GM19099 (cell line): ENCODE data around the gene NFIC.

ENCODE experiments used
- POLR2A ChIP-seq: IDR thresholded peaks from 3 replicates; pipeline ENCODE4 v1.6.1; 2011; ENCODE audit warnings: low read depth; ENCODE audit not compliant: insufficient read length; ENCODE audit errors: extremely low read depth

The NFIC gene

DNA sequence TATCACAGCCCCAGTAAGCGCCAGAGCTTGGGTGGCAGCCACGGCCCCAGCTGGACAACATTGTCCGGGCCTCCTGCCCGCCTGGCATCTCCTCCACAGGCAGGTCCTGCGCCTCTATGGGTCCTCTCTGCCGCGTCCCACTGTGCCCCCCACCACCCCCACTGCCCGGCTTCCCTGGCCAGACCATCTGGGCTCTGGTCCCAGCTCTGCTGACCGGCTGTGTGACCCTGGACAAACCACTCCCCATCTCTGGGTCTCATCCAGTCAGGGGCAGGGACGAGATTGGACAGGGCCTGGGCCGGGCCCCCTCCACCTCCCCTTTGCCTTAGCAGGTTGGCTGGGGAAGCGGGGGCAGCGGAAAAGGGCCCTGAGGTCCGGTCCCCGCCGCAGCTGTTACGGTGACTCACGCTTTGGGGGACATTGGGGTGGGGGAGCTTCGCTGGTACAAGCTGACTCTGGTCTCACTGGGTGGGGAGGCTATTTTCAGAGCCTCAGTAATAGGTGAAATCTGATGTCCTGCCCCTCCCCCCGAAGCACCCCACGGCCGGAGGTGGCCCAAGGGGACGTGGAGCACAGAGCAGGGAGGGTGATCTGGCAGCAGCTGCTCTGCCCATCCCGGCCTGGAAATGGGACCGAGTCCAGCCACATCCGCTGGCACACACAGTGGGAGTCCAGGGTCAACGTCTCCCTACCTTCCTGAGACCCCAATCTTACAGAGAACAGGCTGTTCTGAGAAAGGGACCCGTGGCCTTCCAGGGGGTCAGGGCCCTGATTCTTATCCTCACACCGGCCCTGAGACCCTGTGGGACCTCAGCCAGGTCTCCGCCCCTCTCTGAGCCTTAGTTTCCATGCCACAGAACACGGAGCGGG is 9.1 kb downstream of the NFIC start:
- no peak for TF ChIP-seq POLR2A

DNA sequence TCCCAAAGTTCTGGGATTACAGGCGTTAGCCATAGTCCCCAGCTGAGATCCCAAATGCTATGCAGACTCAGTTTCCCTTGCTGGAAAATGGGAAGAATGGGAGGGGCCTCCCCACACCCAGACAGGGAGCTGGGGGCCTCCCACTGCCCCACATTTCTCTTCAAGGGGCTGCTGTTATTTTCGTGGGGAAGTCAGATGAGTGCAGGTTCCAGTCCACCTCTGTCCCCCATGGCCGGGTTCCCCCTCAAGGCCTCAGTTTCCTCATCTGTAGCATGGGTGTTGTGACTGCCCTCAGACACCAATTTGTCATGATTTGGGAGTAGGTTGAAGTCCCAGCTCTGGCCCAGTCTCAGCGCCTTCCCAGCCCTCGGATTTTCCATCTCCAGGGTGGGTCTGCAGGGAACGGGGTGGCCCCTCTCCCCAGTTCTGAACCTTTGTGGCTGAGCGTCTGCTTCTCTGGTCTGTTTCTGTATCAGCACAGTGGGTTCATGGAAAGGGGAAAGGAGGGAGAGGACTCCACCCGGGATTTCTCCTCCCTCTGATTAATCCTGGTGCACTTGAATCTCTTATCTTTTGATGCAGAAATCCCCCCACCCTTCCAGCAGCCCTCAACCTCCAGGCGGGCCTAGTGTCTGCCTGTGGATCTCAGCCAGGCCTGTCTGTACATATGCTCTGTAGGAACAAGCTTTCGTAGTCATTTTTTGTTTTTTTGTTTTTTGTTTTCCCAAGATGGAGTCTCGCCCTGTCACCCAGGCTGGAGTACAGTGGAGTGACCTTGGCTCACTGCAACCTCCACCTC is 12.2 kb downstream of the NFIC start:
- no peak for TF ChIP-seq POLR2A

- no peak for TF ChIP-seq POLR2A
Observed at GRCh38 chr19:3380829-3381228, 14.4 kb downstream of the NFIC start.

DNA sequence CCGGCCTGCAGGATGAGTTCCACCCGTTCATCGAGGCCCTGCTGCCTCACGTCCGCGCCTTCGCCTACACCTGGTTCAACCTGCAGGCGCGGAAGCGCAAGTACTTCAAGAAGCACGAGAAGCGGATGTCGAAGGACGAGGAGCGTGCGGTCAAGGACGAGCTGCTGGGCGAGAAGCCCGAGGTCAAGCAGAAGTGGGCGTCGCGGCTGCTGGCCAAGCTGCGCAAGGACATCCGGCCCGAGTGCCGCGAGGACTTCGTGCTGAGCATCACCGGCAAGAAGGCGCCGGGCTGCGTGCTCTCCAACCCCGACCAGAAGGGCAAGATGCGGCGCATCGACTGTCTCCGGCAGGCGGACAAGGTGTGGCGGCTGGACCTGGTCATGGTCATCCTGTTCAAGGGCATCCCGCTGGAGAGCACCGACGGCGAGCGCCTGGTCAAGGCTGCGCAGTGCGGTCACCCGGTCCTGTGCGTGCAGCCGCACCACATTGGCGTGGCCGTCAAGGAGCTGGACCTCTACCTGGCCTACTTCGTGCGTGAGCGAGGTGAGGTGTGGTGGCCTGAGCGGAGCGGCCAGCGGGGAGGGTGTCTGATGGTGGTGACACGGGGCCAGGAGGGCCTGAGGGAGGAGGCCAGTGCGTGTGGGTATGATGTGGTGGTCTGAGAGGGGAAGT is 15.5 kb downstream of the NFIC start:
- no peak for TF ChIP-seq POLR2A

GRCh38 chr19:3382460-3383100 is 16.2 kb downstream of the NFIC start:
- TF ChIP-seq POLR2A = no peak

DNA sequence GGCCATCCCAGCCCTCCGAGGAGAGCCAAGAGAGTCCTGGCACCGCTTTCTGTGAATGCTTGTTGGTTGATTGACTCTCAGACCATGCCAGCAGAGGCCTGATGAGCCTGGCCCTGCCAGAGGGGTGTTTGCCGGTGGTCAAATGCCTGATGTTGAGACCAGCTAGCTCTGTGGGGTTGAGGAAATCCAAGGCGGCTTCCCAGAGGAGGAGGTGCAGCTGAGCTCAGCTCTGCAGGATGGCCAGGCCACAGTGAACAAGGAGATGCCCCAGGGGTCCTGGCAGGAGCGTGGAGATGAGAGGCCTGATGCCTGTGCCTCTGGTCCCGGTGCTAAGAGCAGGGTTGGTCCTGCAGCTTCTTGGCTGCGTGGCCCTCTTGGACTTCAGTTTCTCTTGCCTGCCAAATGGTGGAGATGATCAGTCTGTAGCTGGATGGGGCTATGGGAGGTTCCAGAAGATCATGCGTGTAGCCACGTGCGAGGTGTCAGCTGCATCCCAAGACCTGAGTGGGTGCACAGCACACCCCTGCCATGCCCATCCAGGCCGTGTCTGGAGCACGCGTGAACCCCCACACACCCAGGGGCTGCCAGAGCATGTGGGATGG is 16.8 kb downstream of the NFIC start:
- no peak for TF ChIP-seq POLR2A

DNA sequence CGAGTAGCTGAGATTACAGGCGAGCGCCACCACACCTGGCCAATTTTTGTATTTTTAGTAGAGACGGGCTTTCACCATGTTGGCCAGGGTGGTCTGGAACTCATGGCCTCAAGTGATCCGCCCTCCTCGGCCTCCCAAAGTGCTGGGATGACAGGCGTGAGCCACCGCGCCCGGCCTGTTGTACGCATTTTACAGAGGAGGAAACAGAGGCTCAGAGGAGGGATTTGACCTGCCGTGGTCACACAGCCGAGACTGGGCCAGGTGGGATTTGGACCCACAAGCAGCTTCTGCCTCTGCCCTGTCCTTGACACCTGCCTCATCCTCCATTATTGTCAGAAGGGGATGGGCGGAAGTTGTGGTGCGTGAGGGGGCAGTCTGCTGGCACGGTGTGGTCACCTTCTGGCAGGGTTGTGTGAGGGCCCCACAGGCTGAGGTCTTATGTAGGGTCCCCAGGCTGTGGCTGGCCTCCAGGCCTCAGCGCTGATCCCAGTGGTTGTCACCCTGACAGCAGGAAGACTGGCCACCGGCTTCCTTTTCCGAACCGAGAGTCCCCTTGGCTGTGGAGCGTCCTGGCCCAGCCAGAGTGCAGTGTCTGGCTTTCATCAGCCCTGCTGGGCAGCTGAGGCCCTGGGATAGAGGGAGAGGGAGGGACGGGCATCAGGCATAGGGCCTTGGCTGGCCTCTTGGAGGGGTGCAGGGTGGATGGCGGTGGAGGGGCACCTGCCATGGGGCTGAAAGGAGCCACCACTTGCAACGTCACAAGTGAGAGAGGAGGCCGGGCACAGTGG is 20.3 kb downstream of the NFIC start:
- no peak for TF ChIP-seq POLR2A

GRCh38 chr19:3387645-3388589 is 21.5 kb downstream of the NFIC start:
- TF ChIP-seq POLR2A = no peak

DNA sequence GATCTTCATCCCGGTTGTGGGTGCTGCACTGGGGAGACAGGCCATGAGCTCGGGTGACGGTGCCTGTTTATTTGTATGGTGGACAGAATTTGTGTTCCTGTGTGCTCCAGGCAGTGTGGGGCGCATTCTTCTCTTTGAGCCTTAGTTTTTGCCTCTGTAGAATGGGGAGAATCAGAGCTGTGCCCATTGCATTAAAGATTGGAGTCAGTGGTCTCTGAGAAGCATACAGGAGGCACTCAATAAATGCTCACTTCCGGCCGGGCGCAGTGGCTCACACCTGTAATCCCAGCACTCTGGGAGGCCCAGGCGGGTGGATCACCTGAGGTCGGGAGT is 23.0 kb downstream of the NFIC start:
- TF ChIP-seq POLR2A = no peak

- TF ChIP-seq POLR2A = no peak
Observed at GRCh38 chr19:3389876-3390371, 23.5 kb downstream of the NFIC start.

DNA sequence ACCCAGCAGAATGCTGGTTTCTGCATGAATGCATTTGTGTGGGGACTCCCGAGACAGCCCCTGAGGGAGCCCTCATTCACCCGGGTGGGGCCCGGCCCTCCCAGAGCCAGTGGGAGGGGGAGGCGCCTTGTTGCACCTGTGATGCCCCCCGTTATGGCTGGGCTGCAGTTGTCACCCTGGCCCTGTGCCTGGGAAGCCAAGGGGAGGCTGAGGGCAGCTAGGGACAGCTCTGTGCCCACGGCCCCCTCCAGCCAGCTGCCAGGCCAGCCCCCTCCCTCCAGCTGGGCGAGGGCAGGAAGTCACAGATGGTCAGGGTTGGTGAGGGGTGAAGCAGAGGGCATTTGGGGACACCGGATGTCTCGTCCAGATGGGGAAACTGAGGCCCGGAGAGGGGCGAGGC is 26.1 kb downstream of the NFIC start:
- TF ChIP-seq POLR2A = no peak

DNA sequence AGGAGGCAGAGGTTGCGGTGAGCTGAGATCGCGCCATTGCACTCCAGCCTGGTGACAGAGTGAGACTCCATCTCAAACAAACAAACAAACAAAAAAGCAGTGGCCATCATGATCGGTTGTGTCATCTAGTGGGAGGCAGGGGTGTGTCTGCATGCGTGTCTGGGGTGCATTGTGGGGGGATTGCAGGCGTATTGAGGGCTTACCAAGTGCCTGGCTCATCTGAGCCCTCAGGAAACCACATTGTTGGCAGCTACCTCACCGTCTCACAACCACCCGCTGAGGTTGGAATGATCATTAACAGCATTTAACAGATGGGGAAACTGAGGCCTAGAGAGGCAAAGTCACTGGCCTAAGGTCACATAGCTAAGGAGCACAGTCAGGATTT is 30.5 kb downstream of the NFIC start:
- TF ChIP-seq POLR2A = no peak

DNA sequence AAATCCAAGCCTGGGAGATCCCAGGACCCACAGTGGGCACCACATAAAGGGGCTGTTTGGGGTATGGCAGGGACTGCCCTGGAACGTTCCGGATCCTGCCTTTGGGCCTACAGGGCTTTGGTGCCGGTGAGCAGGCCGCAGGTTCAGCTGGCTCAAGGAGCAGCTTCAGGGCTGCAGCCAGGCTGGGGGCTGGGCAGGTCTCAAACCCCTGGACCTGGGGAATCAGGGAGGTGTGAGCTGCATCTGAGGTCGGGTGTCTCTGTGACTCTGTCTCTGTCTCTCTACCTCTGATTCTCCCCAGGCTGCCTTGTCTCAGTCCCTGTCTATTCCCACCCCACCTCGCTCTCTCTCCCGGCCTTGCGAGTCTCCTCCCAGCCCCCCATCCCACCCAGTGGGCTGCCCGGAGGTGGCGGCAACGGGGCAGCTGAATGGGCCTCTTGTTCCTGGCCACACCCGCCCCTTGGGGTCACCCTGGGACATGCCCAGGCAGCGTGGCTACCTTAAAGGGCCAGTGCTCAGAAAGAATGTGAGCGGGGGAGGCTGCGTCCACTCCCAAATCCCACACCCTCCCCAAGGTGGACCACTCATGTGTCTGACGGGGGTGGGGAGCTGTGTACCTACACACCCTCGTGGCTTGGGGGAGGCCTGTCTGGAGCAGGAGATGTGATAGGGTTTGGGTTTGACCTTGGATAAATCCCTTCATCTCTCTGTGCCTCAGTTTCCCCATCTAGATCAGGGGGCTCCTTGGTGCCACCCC is 31.1 kb downstream of the NFIC start:
- TF ChIP-seq POLR2A = no peak
